Transverse colon (tissue), 4 donors: ENCODE results near the gene ZNF570.

ENCODE experiments used
- POLR2A ChIP-seq: fragments of 450-650 bp; IDR thresholded peaks from one replicate; pipeline ENCODE4 v1.6.1; 2016; ENCODE audit warnings: antibody characterized with exemption, mild to moderate bottlenecking, moderate library complexity
- POLR2AphosphoS5 ChIP-seq, 3 donors: sonication (generic); formaldehyde crosslinking; IDR thresholded peaks; one replicate each; pipeline ENCODE4 v1.6.1; 2016; ENCODE audit warnings: antibody characterized with exemption in 3 of 3
- TF ChIP-seq, protein P1 (sequence below), 5 experiments: fragments of 200-600 bp in 3 of 5; fragments of 450-650 bp in 2 of 5; sonication (generic) in 3 of 5; IDR thresholded peaks; 1 replicate in 2 of 5; 2 replicates in 3 of 5; pipeline ENCODE4 v1.5.1; 2016 to 2017; ENCODE audit warnings: antibody characterized with exemption in 5 of 5, inconsistent platforms in 3 of 5, mild to moderate bottlenecking in 2 of 5, moderate library complexity in 1 of 5

DNA sequence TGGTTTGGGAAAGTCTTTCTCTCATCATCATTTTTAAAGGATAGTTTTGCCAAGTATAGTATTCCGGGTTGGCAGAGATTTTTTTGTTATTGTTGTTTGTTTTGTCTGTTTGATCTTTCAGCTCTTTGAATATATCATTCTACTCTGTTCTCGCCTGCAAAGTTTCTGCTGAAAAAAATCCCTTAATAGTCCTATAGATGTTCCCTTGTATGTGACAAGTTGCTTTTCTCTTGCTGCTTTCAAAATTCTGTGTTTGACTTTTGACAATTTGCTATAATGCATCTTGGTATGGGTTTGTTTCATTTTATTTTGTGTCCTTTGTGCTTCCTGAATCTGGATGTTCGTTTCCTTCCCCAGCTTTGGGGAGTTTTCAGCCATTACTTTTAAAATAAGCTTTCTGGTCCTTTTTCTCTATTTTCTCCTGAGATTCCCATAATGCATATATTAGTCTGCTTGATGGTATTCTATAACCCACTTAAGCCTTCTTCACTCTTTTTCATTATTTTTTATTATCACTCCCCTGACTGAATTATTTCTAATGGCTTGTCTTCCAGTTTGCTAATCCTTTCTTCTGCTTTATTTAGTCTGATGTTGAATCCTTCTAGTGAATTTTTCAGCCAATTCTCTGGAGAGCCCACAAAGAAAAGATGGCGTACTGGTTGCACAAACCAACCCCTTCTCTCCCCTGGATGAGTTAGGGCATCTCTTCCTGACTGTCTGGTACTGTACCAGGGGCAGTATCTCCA lies 16.5 kb upstream of the ZNF570 start:
- TF ChIP-seq, protein P1, sequence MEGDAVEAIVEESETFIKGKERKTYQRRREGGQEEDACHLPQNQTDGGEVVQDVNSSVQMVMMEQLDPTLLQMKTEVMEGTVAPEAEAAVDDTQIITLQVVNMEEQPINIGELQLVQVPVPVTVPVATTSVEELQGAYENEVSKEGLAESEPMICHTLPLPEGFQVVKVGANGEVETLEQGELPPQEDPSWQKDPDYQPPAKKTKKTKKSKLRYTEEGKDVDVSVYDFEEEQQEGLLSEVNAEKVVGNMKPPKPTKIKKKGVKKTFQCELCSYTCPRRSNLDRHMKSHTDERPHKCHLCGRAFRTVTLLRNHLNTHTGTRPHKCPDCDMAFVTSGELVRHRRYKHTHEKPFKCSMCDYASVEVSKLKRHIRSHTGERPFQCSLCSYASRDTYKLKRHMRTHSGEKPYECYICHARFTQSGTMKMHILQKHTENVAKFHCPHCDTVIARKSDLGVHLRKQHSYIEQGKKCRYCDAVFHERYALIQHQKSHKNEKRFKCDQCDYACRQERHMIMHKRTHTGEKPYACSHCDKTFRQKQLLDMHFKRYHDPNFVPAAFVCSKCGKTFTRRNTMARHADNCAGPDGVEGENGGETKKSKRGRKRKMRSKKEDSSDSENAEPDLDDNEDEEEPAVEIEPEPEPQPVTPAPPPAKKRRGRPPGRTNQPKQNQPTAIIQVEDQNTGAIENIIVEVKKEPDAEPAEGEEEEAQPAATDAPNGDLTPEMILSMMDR (IDR thresholded peaks at IDR 0.05), result no peak
- TF ChIP-seq POLR2A (no peak), POLR2AphosphoS5 (IDR thresholded peaks at IDR 0.05) (no peak)
